K562 (cell line): ENCODE results near the gene POLD2. TPM values are rescaled to one million over a fixed set of nuclear protein-coding genes. Genes with fewer than 3 reads are reported as not detected.
A peak's percentile ranks its signal among the peaks of the same experiment; 100 is the strongest.

ENCODE experiments used
- ATAC-seq: fragments of 200-7000 bp; cut with Tn5 transposase; 3 replicates; pipeline ENCODE4 v1.9.1; 2020; ENCODE audit warnings: moderate library complexity
- BruUV-seq: library from RNA; stranded (reverse); fragments of 400-500 nt; replicated peaks from 2 replicates; lab custom pipeline; 2021; lab: Mats Ljungman, UMichigan
- CTCF ChIA-PET: fragments of 300-600 bp; formaldehyde crosslinking; extraction: SDS; loops from one replicate; lab custom pipeline; 2021; ENCODE audit warnings: low intra/inter-chr PET ratio; lab: Yijun Ruan, JAX
- POLR2A ChIA-PET: fragments of 300-600, 350-650 bp; sonication (Branson Sonifier 250); formaldehyde crosslinking; extraction: SDS; loops from one replicate; lab custom pipeline; 2021; ENCODE audit warnings: antibody characterized with exemption, inconsistent platforms; lab: Yijun Ruan, JAX
- DNase-seq, 4 experiments: peaks; one replicate each; pipeline versions ENCODE4 v3.0.0 to v3.0.0-alpha.2; 2011 to 2018; ENCODE audit warnings: low spot score in 3 of 4, mixed read lengths in 3 of 4; ENCODE audit errors: extremely low read depth in 1 of 4
- FAIRE-seq: peaks from 2 replicates; lab custom pipeline; 2011; peaks lifted over from hg19 to GRCh38; lab: Jason Lieb, UNC
- H2AFZ ChIP-seq: 2 replicates; pipeline ENCODE4 v1.6.0; 2011; ENCODE audit warnings: low read depth, low read length, control low read depth, inconsistent platforms
- H3K27ac ChIP-seq: fragments of 200-600 bp; 3 replicates; pipeline ENCODE4 v1.8.0; 2011; ENCODE audit warnings: low read depth, mild to moderate bottlenecking, control low read depth, inconsistent platforms, low read length, moderate library complexity, mixed read lengths; ENCODE audit errors: extremely low read depth
- H3K27me3 ChIP-seq, 2 experiments: fragments of 300-600 bp in 1 of 2; 2 replicates in 1 of 2; 3 replicates in 1 of 2; pipeline versions ENCODE4 v1.6.0 to v1.8.0; 2011; ENCODE audit warnings: inconsistent platforms in 2 of 2, low read length in 2 of 2, mild to moderate bottlenecking in 1 of 2, mixed read lengths in 1 of 2, moderate library complexity in 1 of 2; ENCODE audit not compliant: control insufficient read depth in 2 of 2, insufficient read depth in 2 of 2
- H3K36me3 ChIP-seq: fragments of 300-600 bp; 3 replicates; pipeline ENCODE4 v1.8.0; 2011; ENCODE audit warnings: mild to moderate bottlenecking, low read length, inconsistent platforms; ENCODE audit not compliant: control insufficient read depth, insufficient read depth
- H3K4me1 ChIP-seq, 2 experiments: fragments of 200-600 bp in 1 of 2; replicated peaks in 1 of 2; 2 replicates in 1 of 2; 3 replicates in 1 of 2; pipeline versions ENCODE4 v1.5.1 to v1.8.0; 2011; ENCODE audit warnings: inconsistent platforms in 2 of 2, low read length in 2 of 2, mild to moderate bottlenecking in 1 of 2, mixed read lengths in 1 of 2, moderate library complexity in 1 of 2; ENCODE audit not compliant: control insufficient read depth in 2 of 2, insufficient read depth in 2 of 2
- H3K4me2 ChIP-seq: 2 replicates; pipeline ENCODE4 v1.6.1; 2011; ENCODE audit warnings: low read length, control low read depth, inconsistent platforms, mixed read lengths; ENCODE audit not compliant: insufficient read depth
- H3K4me3 ChIP-seq: fragments of 200-600 bp; sonication (generic), shearing (Covaris generic); 2 replicates; pipeline ENCODE4 v1.5.1; 2016; ENCODE audit warnings: control low read depth, inconsistent platforms
- H3K79me2 ChIP-seq: fragments of 200-600 bp; 3 replicates; pipeline ENCODE4 v1.8.0; 2011; ENCODE audit warnings: low read length, inconsistent platforms; ENCODE audit not compliant: control insufficient read depth, insufficient read depth
- H3K9ac ChIP-seq, 2 experiments: 2 replicates each; pipeline versions ENCODE4 v1.6.0 to v1.6.1; 2011; ENCODE audit warnings: low read depth in 2 of 2, low read length in 2 of 2, control low read depth in 1 of 2, inconsistent platforms in 1 of 2, mild to moderate bottlenecking in 1 of 2, mixed read lengths in 1 of 2; ENCODE audit not compliant: insufficient read depth in 1 of 2
- H3K9me1 ChIP-seq: one replicate; pipeline ENCODE4 v1.6.0; 2011; ENCODE audit warnings: inconsistent platforms, mild to moderate bottlenecking, low read length, moderate library complexity; ENCODE audit not compliant: control insufficient read depth, insufficient read depth
- H3K9me3 ChIP-seq: replicated peaks from 2 replicates; pipeline ENCODE4 v1.5.1; 2011; ENCODE audit warnings: low read depth, low read length, inconsistent platforms; ENCODE audit not compliant: control insufficient read depth, insufficient read depth
- H4K20me1 ChIP-seq: replicated peaks from 2 replicates; pipeline ENCODE4 v1.6.1; 2011; ENCODE audit warnings: low read length, inconsistent platforms, mixed read lengths; ENCODE audit not compliant: control insufficient read depth, insufficient read depth
- CBX2 ChIP-seq: fragments of 200-600 bp; sonication (generic); IDR thresholded peaks from one replicate; pipeline ENCODE4 v1.6.1; 2012; ENCODE audit warnings: mild to moderate bottlenecking, low read length, inconsistent platforms; ENCODE audit not compliant: insufficient read depth, poor library complexity, severe bottlenecking
- FOS ChIP-seq: IDR thresholded peaks from 3 replicates; pipeline ENCODE4 v1.6.1; 2011; ENCODE audit not compliant: insufficient read length; ENCODE audit errors: extremely low read depth
- KLF1 ChIP-seq: fragments of 450-650 bp; IDR thresholded peaks from 2 replicates; pipeline ENCODE4 v1.6.1; 2016; ENCODE audit warnings: missing genetic modification characterization, missing compliant biosample characterization
- MAX ChIP-seq: sonication (generic); formaldehyde crosslinking; IDR thresholded peaks from 2 replicates; pipeline ENCODE4 v1.9.0; 2022; ENCODE audit warnings: mild to moderate bottlenecking, missing genetic modification reagents
- MTA2 ChIP-seq: fragments of 450-650 bp; IDR thresholded peaks from 2 replicates; pipeline ENCODE4 v1.6.1; 2016; ENCODE audit warnings: low read depth
- NR2F6 ChIP-seq: fragments of 450-650 bp; formaldehyde crosslinking; IDR thresholded peaks from 2 replicates; pipeline ENCODE4 v1.4.0; 2020; ENCODE audit warnings: mild to moderate bottlenecking
- NR3C1 ChIP-seq: sonication (generic); formaldehyde crosslinking; IDR thresholded peaks from 2 replicates; pipeline ENCODE4 v1.8.1; 2022; ENCODE audit warnings: missing genetic modification reagents
- POLR2G ChIP-seq: fragments of 200-400 bp; formaldehyde crosslinking; IDR thresholded peaks from 2 replicates; pipeline ENCODE4 v1.6.1; 2017; ENCODE audit warnings: low read depth, mild to moderate bottlenecking, antibody characterized with exemption, low read length, moderate library complexity
- RBM34 ChIP-seq: fragments of 200-400 bp; formaldehyde crosslinking; IDR thresholded peaks from 2 replicates; pipeline ENCODE4 v1.6.1; 2018; ENCODE audit warnings: low read length, borderline replicate concordance; ENCODE audit not compliant: insufficient read depth
- SRSF9 ChIP-seq: fragments of 200-400 bp; formaldehyde crosslinking; IDR thresholded peaks from 2 replicates; pipeline ENCODE4 v1.6.1; 2017; ENCODE audit warnings: low read depth, low read length, borderline replicate concordance
- TBP ChIP-seq: optimal IDR thresholded peaks from 2 replicates; pipeline ENCODE3; 2011; ENCODE audit warnings: low read depth, low read length, improper control_type of control experiment
- ZFX ChIP-seq: sonication (generic); formaldehyde crosslinking; IDR thresholded peaks from 2 replicates; pipeline ENCODE4 v1.8.0; 2022; ENCODE audit warnings: mild to moderate bottlenecking, missing genetic modification reagents, moderate library complexity
- ZNF133 ChIP-seq: fragments of 250-450 bp; sonication (Bioruptor Pico); IDR thresholded peaks from 2 replicates; pipeline ENCODE4 v1.4.0; 2020; ENCODE audit warnings: mild to moderate bottlenecking
- ZNF146 ChIP-seq: IDR thresholded peaks from one replicate; pipeline ENCODE4 v1.6.1; 2018; ENCODE audit warnings: missing compliant biosample characterization; ENCODE audit not compliant: unreplicated experiment
- ZNF184 ChIP-seq: sonication (generic); formaldehyde crosslinking; IDR thresholded peaks from 2 replicates; pipeline ENCODE4 v1.5.0; 2020; ENCODE audit warnings: missing genetic modification reagents
- ZNF592 ChIP-seq: fragments of 450-650 bp; IDR thresholded peaks from 2 replicates; pipeline ENCODE4 v1.6.1; 2017; ENCODE audit warnings: antibody characterized with exemption, mild to moderate bottlenecking
- WGBS: fragments of 100-300 bp; shearing (Covaris generic); methylation state at CpG from one replicate; pipeline ENCODE4 v1.1.6; 2016; ENCODE audit warnings: low coverage, mixed read lengths; ENCODE audit not compliant: insufficient coverage; ENCODE audit errors: missing lambda C conversion rate; 5-methylcytosine and 5-hydroxymethylcytosine counted together
- in situ Hi-C: fragments of 300-500 bp; cut with MboI; formaldehyde crosslinking; loops from 4 replicates; pipeline ENCODE4 v1.15.0; 2018; ENCODE audit warnings: inconsistent platforms, mixed read lengths
- intact Hi-C: fragments of 100-400 bp; cut with micrococcal nuclease; formaldehyde crosslinking; loops from 2 replicates; pipeline ENCODE4 v1.14.2; 2022
- polyA plus RNA-seq, 8 experiments: library from polyadenylated mRNA; depleted of rRNA in 4 of 8; stranded (reverse) in 5 of 8; unstranded in 3 of 8; fragments of >200 nt; fragmentation: Nextera tagmentation in 2 of 8; fragmentation: Illumina TruSeq in 1 of 8; extraction: Ambion mirVana in 2 of 8; extraction: Trizol in 1 of 8; gene quantifications; 2 replicates each; pipeline versions ENCODE4 v1.2.1 to v1.2.3, GENCODE V29; 2011 to 2014; ENCODE audit warnings: inconsistent platforms in 1 of 8, missing spikeins in 1 of 8
- total RNA-seq, 7 experiments: library from RNA; depleted of rRNA in 6 of 7; stranded (reverse); fragments of >200 nt in 6 of 7; fragmentation: Illumina TruSeq in 2 of 7; extraction: Trizol in 2 of 7; gene quantifications; 2 replicates each; pipeline versions ENCODE4 v1.2.1 to v1.2.3, GENCODE V29; 2011 to 2021; ENCODE audit warnings: low replicate concordance in 1 of 7
- TF ChIP-seq, protein P1 (sequence below): fragments of 200-400 bp; formaldehyde crosslinking; IDR thresholded peaks from 2 replicates; pipeline ENCODE4 v1.6.1; 2017; ENCODE audit warnings: mild to moderate bottlenecking, low read depth, low read length, moderate library complexity

The POLD2 gene
- total and polyA plus RNA-seq, 9 of the 15 experiments (the other 6 are each of a cell fraction or from before 2014, with no cell fraction given), result 29.7 to 259 (median 225) TPM

DNA sequence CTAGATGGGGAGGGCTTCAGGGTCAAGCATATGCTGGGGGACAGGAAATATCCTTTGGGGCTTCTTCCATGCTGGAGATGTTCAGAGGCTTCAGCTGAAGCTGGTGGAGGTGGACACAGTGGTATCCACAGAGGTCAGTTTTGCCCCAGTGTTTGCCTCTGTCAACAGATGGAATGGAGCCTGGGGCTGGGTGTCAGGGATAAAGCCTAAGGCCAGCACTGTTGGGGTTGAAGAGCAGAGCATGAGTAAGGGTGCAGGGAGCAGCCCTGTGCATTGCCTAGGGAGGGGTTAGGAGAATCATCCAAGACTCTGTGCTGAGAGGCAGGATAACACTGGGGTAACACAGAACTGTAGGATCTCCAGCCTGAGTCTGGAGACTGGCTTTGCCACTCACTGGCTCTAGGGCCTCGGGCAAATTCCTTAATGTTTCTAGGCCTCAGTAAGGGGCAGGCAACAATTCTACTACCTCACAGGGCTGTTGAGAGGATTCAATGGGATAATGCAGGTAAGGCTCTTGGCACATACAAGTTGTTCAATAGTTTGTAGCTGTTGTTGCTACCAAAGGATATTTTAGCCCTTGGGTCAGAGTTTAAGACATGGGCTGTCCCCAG is 39.5 kb upstream of the POLD2 start (continued):
- TF ChIP-seq FOS (no peak), KLF1 (no peak), MAX (CRISPR knock-in tag) (no peak), NR2F6 (CRISPR knock-in tag) (no peak), CBX2 (no peak), TBP (no peak), ZNF133 (CRISPR knock-in tag) (no peak), MTA2 (no peak)

DNA sequence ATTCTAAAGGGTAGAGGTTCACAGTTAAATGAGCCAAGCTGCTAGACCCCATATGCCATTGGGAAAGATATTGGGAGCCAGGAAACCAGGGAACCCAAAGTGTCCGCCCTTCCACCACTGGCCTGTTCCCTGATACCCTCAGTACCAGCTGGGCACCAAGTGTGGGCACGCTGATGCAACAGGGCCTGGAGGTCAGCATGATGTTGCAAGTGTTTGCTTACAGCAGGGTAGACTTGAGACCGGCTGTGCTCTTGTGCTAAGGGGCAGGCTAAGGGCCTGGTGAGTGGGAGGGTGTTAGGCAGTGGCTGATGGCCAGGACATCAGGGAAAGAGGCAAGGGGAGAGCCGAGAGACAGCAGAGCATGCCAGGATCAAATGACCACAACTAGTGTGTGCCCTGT is 38.8 kb upstream of the POLD2 start:
- H3K9me3 ChIP-seq, result no peaks in the 10 kb centered on the region
- CTCF ChIA-PET, result no interaction called here
- POLR2A ChIA-PET, result no interaction called here
- no peak overlapping the region for H2AFZ ChIP-seq
- ATAC-seq (no peak), DNase-seq (no peak), FAIRE-seq (no peak)
- peak overlapping the region in 1 of 2 experiments; percentile 43; a peak in 1 of 4 replicates for H3K9ac ChIP-seq
- H3K4me1 ChIP-seq, result peaks cover 0 to 17% of the 10 kb centered on the region in 2 experiments; a peak in 3 of 5 replicates
- no peaks in the 10 kb centered on the region for H3K36me3 ChIP-seq
- H3K27ac ChIP-seq, result no peak overlapping the region
- H3K4me3 ChIP-seq, result no peak overlapping the region
- H3K79me2 ChIP-seq, result no peaks in the 10 kb centered on the region
- no peaks in the 10 kb centered on the region for H3K9me1 ChIP-seq
- H3K27me3 ChIP-seq, result peaks cover 3 to 12% of the 10 kb centered on the region in 2 experiments; a peak in 3 of 5 replicates
- intact Hi-C loops (no loop called here), in situ Hi-C loops (no loop called here)
- H3K4me2 ChIP-seq, result no peak overlapping the region
- H4K20me1 ChIP-seq, result no peaks in the 10 kb centered on the region; the same call in 1 of the 2 replicates
- 2% methylated on average over 4 of the region's 4 CpGs for WGBS
- no TSS peak for BruUV-seq
- TF ChIP-seq POLR2G (no peak), ZFX (CRISPR knock-in tag) (no peak), ZNF146 (CRISPR knock-in tag) (no peak), SRSF9 (no peak), RBM34 (no peak), NR3C1 (no peak), ZNF592 (no peak), ZNF184 (CRISPR knock-in tag) (no peak)
- TF ChIP-seq, protein P1, sequence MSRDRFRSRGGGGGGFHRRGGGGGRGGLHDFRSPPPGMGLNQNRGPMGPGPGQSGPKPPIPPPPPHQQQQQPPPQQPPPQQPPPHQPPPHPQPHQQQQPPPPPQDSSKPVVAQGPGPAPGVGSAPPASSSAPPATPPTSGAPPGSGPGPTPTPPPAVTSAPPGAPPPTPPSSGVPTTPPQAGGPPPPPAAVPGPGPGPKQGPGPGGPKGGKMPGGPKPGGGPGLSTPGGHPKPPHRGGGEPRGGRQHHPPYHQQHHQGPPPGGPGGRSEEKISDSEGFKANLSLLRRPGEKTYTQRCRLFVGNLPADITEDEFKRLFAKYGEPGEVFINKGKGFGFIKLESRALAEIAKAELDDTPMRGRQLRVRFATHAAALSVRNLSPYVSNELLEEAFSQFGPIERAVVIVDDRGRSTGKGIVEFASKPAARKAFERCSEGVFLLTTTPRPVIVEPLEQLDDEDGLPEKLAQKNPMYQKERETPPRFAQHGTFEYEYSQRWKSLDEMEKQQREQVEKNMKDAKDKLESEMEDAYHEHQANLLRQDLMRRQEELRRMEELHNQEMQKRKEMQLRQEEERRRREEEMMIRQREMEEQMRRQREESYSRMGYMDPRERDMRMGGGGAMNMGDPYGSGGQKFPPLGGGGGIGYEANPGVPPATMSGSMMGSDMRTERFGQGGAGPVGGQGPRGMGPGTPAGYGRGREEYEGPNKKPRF, result no peak
